Stimulated activated CD8-positive, alpha-beta memory T cell treated with anti-CD3 and anti-CD28 coated beads, Interleukin-2, amount 100 ng/mL, for 1 hour (primary cell): ENCODE measurements around the gene MIER2.

Source experiments
- DNase-seq, 2 donors: peaks; one replicate each; pipeline ENCODE4 v3.0.0-alpha.2; 2020; ENCODE audit warnings: low read depth in 2 of 2

Gene MIER2

DNA sequence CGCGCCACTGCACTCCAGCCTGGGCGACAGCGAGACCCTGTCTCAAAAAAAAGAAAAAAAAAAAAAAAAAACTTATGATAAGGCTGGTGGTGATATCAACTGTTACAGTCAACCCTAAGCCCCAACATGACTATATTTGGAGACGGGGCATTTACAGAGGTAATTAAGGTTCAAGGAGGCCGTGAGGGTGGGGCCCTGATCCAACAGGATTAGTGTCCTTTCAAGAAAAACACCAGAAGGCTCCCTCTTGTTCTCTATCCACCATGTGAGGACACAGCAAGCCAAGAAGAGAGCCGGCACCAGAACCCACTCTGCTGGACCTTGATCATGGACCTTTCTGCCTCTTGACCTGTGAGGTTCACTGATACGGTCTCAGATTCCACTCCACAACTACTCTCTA lies 14.1 kb downstream of the MIER2 start:
- DNase-seq, result no peak

- no peak for DNase-seq
Measured at GRCh38 chr19:329876-330275, 14.7 kb downstream of the MIER2 start.

- no peak for DNase-seq
Measured at GRCh38 chr19:328025-328505, 16.5 kb downstream of the MIER2 start.

- DNase-seq, result no peak
Measured at GRCh38 chr19:327291-328024, 17.1 kb downstream of the MIER2 start.

GRCh38 chr19:326871-327270 lies 17.7 kb downstream of the MIER2 start:
- DNase-seq, result no peak

DNA sequence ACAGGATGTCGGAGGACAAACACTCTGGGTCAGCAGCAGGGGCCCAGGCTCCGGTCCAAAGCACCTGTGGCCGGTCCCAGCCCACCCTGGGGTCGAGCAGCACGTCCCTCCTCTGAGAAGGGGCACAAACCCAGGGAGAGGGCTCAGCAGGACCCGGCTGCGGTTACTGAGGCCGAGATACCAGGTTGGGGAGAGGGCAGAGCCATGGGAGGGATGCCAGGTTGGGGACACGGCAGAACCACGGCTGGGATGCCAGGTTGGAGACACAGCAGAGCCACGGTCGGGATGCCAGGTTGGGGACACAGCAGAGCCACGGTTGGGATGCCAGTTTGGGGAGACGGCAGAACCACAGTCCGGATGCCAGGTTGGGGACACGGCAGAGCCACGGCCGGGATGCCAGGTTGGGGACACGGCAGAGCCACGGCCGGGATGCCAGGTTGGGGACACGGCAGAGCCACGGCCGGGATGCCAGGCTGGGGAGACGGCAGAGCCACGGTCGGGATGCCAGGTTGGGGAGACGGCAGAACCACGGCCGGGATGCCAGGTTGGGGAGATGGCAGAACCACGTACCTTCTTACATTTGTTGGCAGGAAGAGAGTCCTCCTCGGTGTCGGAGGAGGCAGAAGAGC lies 18.5 kb downstream of the MIER2 start:
- DNase-seq, result no peak

- DNase-seq, result no peak
Measured at GRCh38 chr19:325173-325936, 19.2 kb downstream of the MIER2 start.

DNA sequence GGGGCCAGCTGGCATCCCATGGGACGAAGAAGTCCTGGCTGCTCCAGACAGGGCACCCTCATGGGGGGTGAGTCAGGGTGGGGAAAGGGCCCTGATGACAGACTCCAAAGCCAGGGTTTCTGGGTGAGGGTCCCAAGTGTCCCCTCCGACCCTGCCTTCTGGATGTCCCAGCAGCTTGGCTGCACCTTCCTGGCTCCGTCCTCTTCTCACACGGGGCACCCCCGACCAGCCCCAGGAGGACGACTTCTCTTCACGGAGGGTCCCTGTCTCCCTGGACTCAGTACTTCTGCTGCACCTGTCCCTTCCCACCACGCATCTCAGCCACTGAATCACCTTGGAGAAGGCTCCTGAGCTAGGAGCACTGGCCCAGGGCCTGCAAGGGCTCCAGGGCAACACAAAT lies 19.9 kb downstream of the MIER2 start:
- no peak for DNase-seq

GRCh38 chr19:322616-323015 lies 22.0 kb downstream of the MIER2 start:
- DNase-seq, result no peak

- no peak for DNase-seq
Measured at GRCh38 chr19:318509-318774, 26.2 kb downstream of the MIER2 start.

DNA sequence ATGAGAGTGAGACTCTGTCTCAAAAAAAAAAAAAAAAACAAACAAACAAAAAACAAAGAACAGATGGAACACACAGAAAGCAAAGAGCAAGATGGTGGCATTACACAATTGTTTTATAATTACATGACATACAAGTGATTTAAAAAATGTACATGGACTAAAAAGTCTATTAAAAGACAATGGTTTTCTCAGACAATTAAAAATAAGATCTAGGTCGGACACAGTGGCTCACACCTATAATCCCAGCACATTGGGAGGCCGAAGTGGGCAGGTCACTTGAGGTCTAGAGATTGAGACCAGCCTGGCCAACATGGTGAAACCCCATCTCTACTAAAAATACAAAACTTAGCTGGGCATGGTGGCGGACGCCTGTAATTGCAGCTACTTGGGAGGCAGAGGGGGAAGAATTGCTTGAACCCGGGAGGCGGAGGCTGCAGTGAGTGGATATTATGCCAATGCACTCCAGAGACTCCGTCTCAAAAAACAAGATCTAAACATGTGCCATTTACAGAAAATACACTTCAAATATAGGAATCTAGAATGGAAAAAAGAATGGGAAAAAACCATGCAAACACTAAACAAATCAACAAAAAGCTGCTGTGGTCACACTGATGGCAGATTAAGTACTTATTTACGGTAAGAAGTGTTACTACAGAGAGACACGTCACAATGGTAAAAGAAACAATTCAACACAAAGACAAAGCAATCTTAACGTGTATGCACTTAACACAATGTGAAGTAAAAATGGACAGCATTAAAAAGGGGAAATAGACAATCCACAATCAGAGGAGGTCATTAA lies 26.7 kb downstream of the MIER2 start:
- no peak for DNase-seq

DNA sequence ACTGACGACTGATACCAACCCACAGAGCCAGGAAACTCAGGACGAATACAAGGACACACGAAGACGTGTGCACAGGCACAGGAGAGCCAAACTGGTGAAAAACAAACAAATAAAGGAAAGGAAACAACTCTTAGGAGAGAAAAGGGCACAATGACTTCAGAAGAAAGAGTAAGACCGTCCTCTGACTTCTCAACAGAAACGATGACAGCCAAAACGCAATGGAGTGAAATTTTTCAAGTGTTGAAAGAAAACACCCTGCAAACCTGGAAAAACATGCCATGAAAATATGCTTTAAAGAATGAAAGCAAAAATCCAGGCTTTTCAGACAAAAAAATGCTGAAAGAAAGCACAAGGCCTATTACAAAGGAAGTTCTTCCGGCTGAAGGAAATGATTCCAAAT lies 28.8 kb downstream of the MIER2 start:
- DNase-seq, result no peak

GRCh38 chr19:313988-314815 lies 30.4 kb downstream of the MIER2 start:
- DNase-seq, result no peak

- DNase-seq, result no peak
Measured at GRCh38 chr19:313169-313987, 31.2 kb downstream of the MIER2 start.

DNA sequence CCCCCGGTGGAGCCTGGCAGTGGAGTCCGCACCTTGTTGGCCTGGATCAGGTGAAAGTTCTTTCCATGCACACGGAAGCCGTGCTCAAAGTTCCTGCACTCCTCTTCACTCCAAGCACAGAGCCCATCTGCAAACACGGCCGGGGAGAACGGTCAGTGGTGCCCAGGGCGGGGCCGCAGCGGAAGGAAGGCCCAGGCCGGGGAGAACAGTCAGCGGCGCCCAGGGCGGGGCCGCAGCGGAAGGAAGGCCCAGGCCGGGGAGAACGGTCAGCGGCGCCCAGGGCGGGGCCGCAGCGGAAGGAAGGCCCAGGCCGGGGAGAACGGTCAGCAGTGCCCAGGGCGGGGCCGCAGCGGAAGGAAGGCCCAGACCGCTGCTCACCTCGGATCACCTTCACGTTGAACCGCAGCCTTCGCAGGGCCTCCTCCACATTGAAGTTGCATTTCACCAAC lies 32.8 kb downstream of the MIER2 start:
- no peak for DNase-seq

- no peak for DNase-seq
Measured at GRCh38 chr19:310781-311496, 33.7 kb downstream of the MIER2 start.

GRCh38 chr19:310141-310651 lies 34.4 kb downstream of the MIER2 start:
- DNase-seq, result no peak

- DNase-seq, result no peak
Measured at GRCh38 chr19:309206-309565, 35.4 kb downstream of the MIER2 start.

- no peak for DNase-seq
Measured at GRCh38 chr19:308471-309205, 36.0 kb downstream of the MIER2 start.
